A673 (cell line): ENCODE measurements around the gene F2R. TPM values are rescaled to one million over a fixed set of nuclear protein-coding genes. Genes with fewer than 3 reads are reported as not detected.

Source experiments
- BruUV-seq: library from RNA; stranded (reverse); fragments of 400-500 nt; replicated peaks from 2 replicates; lab custom pipeline; 2021; lab: Mats Ljungman, UMichigan
- CTCF ChIA-PET: fragments of 300-600 bp; sonication (Branson Sonifier 250); formaldehyde crosslinking; loops from one replicate; lab custom pipeline; 2022; ENCODE audit warnings: antibody characterized with exemption; lab: Charles Lee
- POLR2A ChIA-PET: fragments of 300-600 bp; sonication (Branson Sonifier 250); formaldehyde crosslinking; loops from one replicate; lab custom pipeline; 2022; ENCODE audit warnings: antibody characterized with exemption; ENCODE audit not compliant: low non-redundant PET; lab: Charles Lee
- DNase-seq: peaks from one replicate; pipeline ENCODE4 v3.0.0-alpha.2; 2015; ENCODE audit warnings: low spot score
- H3K27ac ChIP-seq: fragments of 200-600 bp; sonication (generic); 2 replicates; pipeline ENCODE4 v1.5.1; 2016; ENCODE audit warnings: mixed run types, low read depth, mild to moderate bottlenecking, mixed read lengths, antibody characterized with exemption, low read length; ENCODE audit not compliant: poor library complexity, severe bottlenecking
- H3K27me3 ChIP-seq: fragments of 200-600 bp; sonication (generic); replicated peaks from 2 replicates; pipeline ENCODE4 v1.6.1; 2017; ENCODE audit warnings: mixed run types, low read depth, mild to moderate bottlenecking, mixed read lengths, antibody characterized with exemption, low read length; ENCODE audit not compliant: insufficient read depth, poor library complexity
- H3K36me3 ChIP-seq: fragments of 200-600 bp; sonication (generic); 2 replicates; pipeline ENCODE4 v1.6.1; 2016; ENCODE audit warnings: mixed run types, mild to moderate bottlenecking, mixed read lengths, antibody characterized with exemption, low read length; ENCODE audit not compliant: insufficient read depth, poor library complexity, severe bottlenecking
- H3K4me1 ChIP-seq: fragments of 200-600 bp; sonication (generic); 2 replicates; pipeline ENCODE4 v1.6.1; 2017; ENCODE audit warnings: mixed run types, mild to moderate bottlenecking, mixed read lengths, antibody characterized with exemption, low read length; ENCODE audit not compliant: insufficient read depth, poor library complexity, severe bottlenecking
- H3K4me3 ChIP-seq: fragments of 200-600 bp; sonication (generic); 2 replicates; pipeline ENCODE4 v1.5.1; 2016; ENCODE audit warnings: low read depth, mixed run types, mild to moderate bottlenecking, mixed read lengths, low read length; ENCODE audit not compliant: poor library complexity, severe bottlenecking
- H3K9me3 ChIP-seq: fragments of 200-600 bp; sonication (generic); 2 replicates; pipeline ENCODE4 v1.6.1; 2016; ENCODE audit warnings: mixed run types, low read depth, mild to moderate bottlenecking, mixed read lengths, antibody characterized with exemption, low read length; ENCODE audit not compliant: poor library complexity, severe bottlenecking
- EZH2 ChIP-seq: fragments of 200-600 bp; sonication (generic); IDR thresholded peaks from 2 replicates; pipeline ENCODE4 v1.6.1; 2017; ENCODE audit warnings: borderline replicate concordance, low read depth, mild to moderate bottlenecking, mixed read lengths, antibody characterized with exemption, low read length; ENCODE audit not compliant: poor library complexity, severe bottlenecking
- intact Hi-C: fragments of 100-400 bp; cut with micrococcal nuclease; formaldehyde crosslinking; loops from one replicate; pipeline ENCODE4 v1.10.0; 2022; ENCODE audit not compliant: unreplicated experiment
- total RNA-seq: library from RNA; stranded (reverse); gene quantifications from 2 replicates; pipeline ENCODE4 v1.2.3, GENCODE V29; 2021
- TF ChIP-seq, protein P1 (sequence below): fragments of 300-800, 200-600 bp; sonication (generic); conservative IDR thresholded peaks from 2 replicates; pipeline ENCODE4 v1.5.1; 2017; ENCODE audit warnings: low read depth, mild to moderate bottlenecking, antibody characterized with exemption, low read length, moderate library complexity, mixed read lengths

F2R gene
- total RNA-seq, 1 experiment from 2014 or later: 83.3 TPM

DNA sequence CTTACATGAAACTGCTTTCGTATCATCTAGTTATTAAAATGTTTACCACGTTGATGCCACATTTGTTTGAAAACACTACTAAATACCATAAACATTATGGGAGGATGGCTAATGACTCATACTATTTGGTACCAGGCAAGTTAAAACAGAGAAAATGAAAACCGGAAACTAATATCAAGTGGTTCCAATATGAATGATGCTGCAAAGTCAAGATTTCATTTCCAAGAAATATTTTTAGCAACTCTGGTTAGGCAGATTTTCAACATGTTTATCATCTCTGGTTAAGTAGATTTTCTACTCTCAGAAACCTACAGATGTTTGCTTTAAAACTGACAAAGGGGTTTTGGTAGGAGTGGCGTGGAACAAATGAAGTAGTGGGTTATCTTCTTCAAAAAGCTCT lies 4.9 kb upstream of the F2R start:
- no TSS peak for BruUV-seq
- no peak for DNase-seq
- intact Hi-C loops: loop anchor here (10.0 kb wide), 1 partner anchor 66 kb away; no protein-coding TSS in a partner anchor
- H3K4me3 ChIP-seq: no peak overlapping the region
- ChIA-PET CTCF (no interaction called here), POLR2A (no interaction called here)
- H3K4me1 ChIP-seq: peaks cover 56% of the 10 kb centered on the region
- no peaks in the 10 kb centered on the region for H3K27me3 ChIP-seq
- no peaks in the 10 kb centered on the region for H3K36me3 ChIP-seq
- TF ChIP-seq, protein P1, sequence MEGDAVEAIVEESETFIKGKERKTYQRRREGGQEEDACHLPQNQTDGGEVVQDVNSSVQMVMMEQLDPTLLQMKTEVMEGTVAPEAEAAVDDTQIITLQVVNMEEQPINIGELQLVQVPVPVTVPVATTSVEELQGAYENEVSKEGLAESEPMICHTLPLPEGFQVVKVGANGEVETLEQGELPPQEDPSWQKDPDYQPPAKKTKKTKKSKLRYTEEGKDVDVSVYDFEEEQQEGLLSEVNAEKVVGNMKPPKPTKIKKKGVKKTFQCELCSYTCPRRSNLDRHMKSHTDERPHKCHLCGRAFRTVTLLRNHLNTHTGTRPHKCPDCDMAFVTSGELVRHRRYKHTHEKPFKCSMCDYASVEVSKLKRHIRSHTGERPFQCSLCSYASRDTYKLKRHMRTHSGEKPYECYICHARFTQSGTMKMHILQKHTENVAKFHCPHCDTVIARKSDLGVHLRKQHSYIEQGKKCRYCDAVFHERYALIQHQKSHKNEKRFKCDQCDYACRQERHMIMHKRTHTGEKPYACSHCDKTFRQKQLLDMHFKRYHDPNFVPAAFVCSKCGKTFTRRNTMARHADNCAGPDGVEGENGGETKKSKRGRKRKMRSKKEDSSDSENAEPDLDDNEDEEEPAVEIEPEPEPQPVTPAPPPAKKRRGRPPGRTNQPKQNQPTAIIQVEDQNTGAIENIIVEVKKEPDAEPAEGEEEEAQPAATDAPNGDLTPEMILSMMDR: no peak
- no peak for TF ChIP-seq EZH2
- no peaks in the 10 kb centered on the region for H3K9me3 ChIP-seq
- peak overlapping the region; percentile 15 for H3K27ac ChIP-seq

DNA sequence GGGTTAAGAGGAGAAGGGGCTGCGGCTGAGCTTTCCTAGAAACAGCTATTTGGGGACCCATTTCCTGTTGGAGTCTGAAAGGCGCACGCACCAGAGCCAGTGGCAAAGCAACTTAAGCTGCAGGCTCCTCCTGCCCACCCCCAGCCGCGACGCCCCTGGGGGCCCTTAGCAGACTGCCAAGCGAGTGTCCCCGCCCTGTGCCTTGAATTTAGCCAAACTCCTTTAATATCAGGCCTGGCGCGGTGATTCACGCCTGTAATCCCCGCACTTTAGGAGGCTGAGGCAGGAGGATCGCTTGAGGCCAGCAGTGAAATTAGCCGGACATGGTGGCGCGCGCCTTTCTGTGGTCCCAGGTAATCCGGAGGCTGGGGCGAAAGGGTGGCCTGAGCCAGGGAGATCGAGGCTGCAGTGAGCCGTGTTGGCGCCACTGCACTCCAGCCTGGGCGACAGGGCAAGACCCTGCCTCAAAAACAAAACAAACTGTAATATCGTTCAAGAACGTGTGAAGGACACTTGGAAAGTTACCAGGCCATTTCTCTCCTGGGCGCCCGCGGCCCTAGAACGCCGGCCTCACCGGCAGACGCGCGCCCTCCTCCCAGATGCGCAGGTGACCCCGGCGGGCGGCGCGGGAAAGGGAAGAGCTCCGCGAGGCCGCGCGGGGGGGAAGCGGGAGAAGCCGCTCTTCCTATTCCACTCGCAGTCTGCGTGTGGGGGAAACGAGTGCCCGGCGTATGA lies 1.0 kb upstream of the F2R start:
- Histone ChIP-seq H3K9me3 (no peaks in the 10 kb centered on the region), H3K27ac (peak overlapping the region; percentile 90), H3K4me3 (peak overlapping the region; percentile 70), H3K36me3 (peaks cover 3% of the 10 kb centered on the region), H3K27me3 (no peaks in the 10 kb centered on the region), H3K4me1 (peaks cover 36% of the 10 kb centered on the region)
- ChIA-PET CTCF (interaction anchor here (1.1 to 1.8 kb wide), 2 partner anchors 60 to 99 kb away, joined by 3 to 5 read pairs; no protein-coding TSS in a partner anchor), POLR2A (interaction anchor here (0.6 kb wide), 1 partner anchor 31 kb away, joined by 3 read pairs; no protein-coding TSS in a partner anchor)
- peak; percentile 96 for DNase-seq
- no peak for TF ChIP-seq EZH2
- TF ChIP-seq, protein P1: no peak
- BruUV-seq: TSS peak; percentile 7
- intact Hi-C loops: loop anchor here (1.0 to 10.0 kb wide), 3 partner anchors 26 to 70 kb away; no protein-coding TSS in a partner anchor

DNA sequence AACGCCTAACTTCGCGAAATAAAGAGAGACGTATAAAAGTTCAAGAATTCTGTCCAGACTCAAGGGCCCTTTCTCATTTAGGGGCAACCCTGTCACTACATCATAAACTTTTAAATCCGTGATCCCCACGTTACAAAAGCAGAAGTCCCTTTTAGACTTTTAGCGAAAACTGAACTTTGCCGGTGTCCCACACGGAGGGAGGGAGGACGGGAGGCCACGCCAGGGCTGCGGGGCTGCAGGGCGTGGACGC lies 515 bp upstream of the F2R start:
- Histone ChIP-seq H3K4me1 (peaks cover 36% of the 10 kb centered on the region), H3K36me3 (peaks cover 3% of the 10 kb centered on the region), H3K4me3 (peak overlapping the region; percentile 70), H3K9me3 (no peaks in the 10 kb centered on the region), H3K27ac (peak overlapping the region; percentile 90), H3K27me3 (no peaks in the 10 kb centered on the region)
- ChIA-PET POLR2A (no interaction called here), CTCF (interaction anchor here (1.8 kb wide), 1 partner anchor 59 kb away, joined by 5 read pairs; no protein-coding TSS in a partner anchor)
- BruUV-seq: no TSS peak
- no peak for TF ChIP-seq EZH2
- TF ChIP-seq, protein P1: no peak
- intact Hi-C loops: loop anchor here (1.0 to 10.0 kb wide), 3 partner anchors 27 to 71 kb away; no protein-coding TSS in a partner anchor
- no peak for DNase-seq
